Epithelial cell of prostate (primary cell): ENCODE data around the gene ALG6.
A peak's percentile ranks its signal among the peaks of the same experiment; 100 is the strongest.
"Not testable (repeated sequence)": the region's sequence is repeated elsewhere in the genome, so short reads cannot be mapped to it uniquely, and the experiment has no call there.

Experiments
- DNase-seq: peaks from one replicate; pipeline ENCODE4 v3.0.0-alpha.2; 2011; ENCODE audit warnings: low read depth, low spot score
- H3K27ac ChIP-seq: fragments of 450-650 bp; 2 replicates; pipeline ENCODE4 v1.5.1; 2017; ENCODE audit warnings: mild to moderate bottlenecking

Gene ALG6

GRCh38 chr1:63407002-63407401 lies 39.6 kb downstream of the ALG6 start:
- no peak for DNase-seq

GRCh38 chr1:63408331-63408730 lies 40.9 kb downstream of the ALG6 start:
- no peak overlapping the region for H3K27ac ChIP-seq
- no peak for DNase-seq

More at GRCh38 chr1:63407002-63407401, 39.6 kb downstream of the ALG6 start:
- H3K27ac ChIP-seq: no peak overlapping the region

DNA sequence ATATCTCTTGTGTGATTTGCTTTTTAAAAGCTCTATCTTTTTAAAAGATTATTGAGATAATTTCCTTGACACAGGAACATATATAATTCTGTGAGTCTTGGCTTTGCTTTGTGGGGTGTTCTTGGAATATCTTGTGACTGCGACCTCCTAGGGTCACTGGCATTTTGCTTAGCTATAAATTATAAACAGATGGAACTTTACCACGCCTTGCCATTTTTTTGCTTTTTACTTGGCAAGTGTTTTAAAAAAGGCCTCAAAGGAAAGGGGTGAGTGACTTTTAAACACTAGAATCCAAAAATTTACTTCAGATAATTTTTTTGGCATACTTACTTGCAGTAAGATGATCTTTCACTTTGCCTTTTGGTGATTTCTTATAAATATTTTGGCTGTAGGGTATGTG lies 43.6 kb downstream of the ALG6 start:
- no peak for DNase-seq
- no peak overlapping the region for H3K27ac ChIP-seq

DNA sequence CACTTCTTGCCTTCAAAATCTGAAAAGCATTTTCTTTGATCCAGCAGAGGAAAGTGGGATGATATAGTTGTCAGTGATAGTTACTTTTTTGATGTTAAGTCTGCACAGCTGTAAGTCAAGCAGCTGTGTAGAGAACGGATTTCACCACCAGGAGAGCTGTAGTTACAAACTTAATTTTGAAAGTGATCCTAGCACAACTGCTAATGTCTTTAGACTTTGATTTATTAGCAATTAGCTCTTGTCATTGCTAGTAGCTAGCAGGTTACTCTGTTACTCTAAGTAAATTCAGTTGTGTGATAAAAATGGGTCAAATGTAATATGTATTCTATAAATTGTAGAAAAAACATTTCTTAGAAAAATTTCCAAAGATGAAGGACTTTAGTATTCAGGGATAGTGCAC lies 46.0 kb downstream of the ALG6 start:
- no peak for DNase-seq
- no peak overlapping the region for H3K27ac ChIP-seq

DNA sequence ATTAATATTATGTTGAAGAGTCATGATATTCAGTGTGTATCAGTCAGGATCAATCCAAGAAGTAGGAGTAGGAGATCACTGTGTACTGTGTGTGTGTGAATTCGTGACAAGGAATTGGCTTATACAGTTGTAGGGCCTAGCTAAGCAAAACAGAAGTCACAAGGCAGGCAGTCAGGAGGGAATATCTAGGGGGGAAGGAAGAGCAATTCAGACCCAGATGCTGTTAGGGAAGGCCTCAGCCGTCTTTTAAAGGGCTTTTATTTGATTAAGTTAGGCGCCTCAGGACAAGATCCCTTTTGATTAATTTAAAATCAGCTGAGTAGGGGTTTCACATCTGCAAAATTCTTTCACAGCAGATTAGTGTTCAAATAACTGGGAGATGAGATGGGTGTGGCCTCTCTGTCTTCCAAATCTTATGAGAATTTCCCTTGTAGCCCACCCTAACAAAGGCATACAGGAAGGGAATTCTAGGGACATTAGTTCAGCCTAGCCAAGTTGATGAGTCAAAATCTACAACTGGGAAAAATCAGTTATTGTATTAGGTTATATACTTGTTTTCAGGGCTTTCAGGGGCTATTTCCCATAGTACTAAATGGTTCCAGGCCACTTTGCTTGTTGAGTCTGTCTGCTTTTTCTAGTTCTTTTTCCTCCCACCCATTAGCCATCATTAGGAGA lies 47.4 kb downstream of the ALG6 start:
- DNase-seq: no peak
- H3K27ac ChIP-seq: no peak overlapping the region

GRCh38 chr1:63418101-63418500 lies 50.7 kb downstream of the ALG6 start:
- no peak overlapping the region for H3K27ac ChIP-seq
- DNase-seq: no peak

DNA sequence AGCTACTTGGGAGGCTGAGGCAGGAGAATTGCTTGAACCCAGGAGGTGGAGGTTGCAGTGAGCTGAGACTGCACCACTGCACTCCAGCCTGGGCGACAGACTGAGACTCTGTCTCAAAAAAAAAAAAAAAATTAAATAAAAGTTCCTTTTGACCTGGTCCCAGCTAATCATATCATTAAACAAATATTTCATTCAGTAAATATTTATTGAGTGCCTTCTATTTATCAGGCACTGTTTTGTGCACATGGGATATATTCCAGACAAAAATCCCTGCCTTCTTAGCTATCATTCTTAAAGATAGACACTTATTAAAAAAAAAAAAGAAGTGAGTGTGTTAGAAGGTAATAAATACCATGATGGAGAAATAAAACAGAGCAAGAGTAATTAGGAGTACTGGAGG lies 53.3 kb downstream of the ALG6 start:
- H3K27ac ChIP-seq, DNase-seq: not testable (repeated sequence)

GRCh38 chr1:63423649-63424048 lies 56.2 kb downstream of the ALG6 start:
- no peak for DNase-seq

DNA sequence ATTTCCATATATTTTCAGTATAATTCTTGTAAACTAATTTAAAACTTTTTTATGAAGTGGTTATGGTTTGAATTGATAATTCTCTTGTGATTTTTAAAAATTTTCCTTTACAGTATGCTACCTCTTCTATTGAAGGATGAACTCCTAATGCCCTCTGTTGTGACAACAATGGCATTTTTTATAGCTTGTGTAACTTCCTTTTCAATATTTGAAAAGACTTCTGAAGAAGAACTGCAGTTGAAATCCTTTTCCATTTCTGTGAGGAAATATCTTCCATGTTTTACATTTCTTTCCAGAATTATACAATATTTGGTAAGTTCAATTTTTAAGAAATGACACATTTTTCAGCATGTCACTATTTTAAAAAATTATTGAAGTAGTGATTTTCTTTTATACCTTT lies 61.4 kb downstream of the ALG6 start:
- no peak for DNase-seq

More at GRCh38 chr1:63423649-63424048, 56.2 kb downstream of the ALG6 start:
- no peak overlapping the region for H3K27ac ChIP-seq

GRCh38 chr1:63429281-63429680 lies 61.9 kb downstream of the ALG6 start:
- H3K27ac ChIP-seq: no peak overlapping the region
- DNase-seq: no peak

More for the DNA sequence above, 61.4 kb downstream of the ALG6 start:
- H3K27ac ChIP-seq: no peak overlapping the region

DNA sequence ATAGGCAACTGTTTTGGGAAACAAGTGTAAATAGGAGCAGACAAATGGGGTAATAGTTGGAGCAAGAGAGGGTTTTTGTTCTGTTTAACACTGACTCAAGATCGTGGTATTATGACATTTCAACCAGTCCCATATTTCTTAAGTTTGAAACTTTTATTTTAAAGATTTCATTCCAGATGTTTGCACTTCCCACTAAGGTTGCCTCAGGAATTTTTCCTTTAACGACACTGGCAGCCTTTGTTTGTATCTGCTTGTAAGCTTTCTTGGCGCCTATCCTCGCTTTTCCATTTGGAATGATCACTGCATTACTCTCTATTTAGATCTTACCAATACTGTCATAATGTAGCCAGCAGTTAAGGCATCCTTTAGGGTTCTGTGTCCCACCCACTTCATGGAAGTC lies 67.7 kb downstream of the ALG6 start:
- DNase-seq: no peak

GRCh38 chr1:63442141-63442475 lies 74.7 kb downstream of the ALG6 start:
- no peak overlapping the region for H3K27ac ChIP-seq
- no peak for DNase-seq

More for the DNA sequence above, 67.7 kb downstream of the ALG6 start:
- H3K27ac ChIP-seq: no peak overlapping the region

GRCh38 chr1:63448731-63449246 lies 81.4 kb downstream of the ALG6 start:
- no peak for DNase-seq
- no peak overlapping the region for H3K27ac ChIP-seq

- H3K27ac ChIP-seq: no peak overlapping the region
- DNase-seq: no peak
Observed at GRCh38 chr1:63450416-63450815, 83.0 kb downstream of the ALG6 start.

GRCh38 chr1:63453232-63453631 lies 85.8 kb downstream of the ALG6 start:
- H3K27ac ChIP-seq: no peak overlapping the region
- no peak for DNase-seq

DNA sequence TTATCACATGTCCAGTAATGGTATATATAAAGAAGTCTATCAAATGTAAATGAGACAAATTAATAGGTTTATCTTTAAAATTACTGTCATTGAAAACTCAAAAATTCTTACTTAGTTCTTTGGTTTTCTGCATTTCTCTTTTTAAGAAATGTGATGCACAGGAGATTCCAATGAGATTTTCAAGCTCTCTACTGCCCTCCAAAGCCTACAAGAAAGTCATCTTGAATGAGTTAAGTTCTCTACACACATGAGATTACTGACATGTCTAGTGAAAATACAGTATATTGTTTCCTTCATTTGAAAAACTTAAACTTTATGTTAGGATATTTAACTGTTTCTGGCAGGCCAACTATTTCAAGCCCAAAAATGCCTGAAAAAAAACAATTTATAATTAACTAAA lies 86.8 kb downstream of the ALG6 start:
- no peak for DNase-seq
- H3K27ac ChIP-seq: no peak overlapping the region

DNA sequence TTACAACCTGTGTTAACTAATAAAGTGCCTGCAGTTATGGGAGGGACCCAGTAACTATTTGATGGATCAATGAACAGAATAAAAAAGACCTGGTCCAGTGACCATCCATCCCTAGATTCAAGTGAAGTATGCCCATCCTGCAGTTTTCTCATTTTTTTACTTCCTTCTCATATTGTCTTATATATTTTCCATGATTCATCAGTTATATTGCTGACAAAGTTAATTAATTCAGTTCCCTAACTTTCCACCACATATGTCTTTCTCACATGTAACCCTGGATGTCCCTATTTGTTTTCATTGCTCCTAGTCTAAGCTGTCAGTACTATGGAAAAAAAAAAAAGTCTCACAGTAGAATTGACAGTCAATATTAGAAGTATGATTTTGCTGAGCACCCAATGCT lies 91.3 kb downstream of the ALG6 start:
- no peak for DNase-seq
- no peak overlapping the region for H3K27ac ChIP-seq

- DNase-seq: no peak
- no peak overlapping the region for H3K27ac ChIP-seq
Observed at GRCh38 chr1:63461661-63462230, 94.3 kb downstream of the ALG6 start.

DNA sequence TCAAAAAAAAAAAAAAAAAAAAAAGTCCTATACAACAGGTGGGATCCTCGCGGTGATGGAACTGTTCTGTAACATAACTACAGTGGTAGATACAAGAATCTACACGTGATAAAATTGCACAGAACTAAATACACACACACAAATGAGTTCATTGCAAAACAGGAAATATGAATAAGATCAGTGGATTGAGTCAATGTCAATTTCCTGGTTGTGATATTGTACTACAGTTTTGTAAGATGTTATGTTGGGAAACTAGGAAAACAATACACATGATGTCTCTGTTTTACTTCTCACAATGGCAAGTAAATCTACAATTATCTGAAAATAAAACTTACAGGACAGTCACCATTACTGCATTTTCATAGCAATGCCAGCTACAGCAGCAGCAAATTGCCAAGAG lies 95.8 kb downstream of the ALG6 start:
- DNase-seq: peak; percentile 60
- peak overlapping the region; percentile 45 for H3K27ac ChIP-seq

DNA sequence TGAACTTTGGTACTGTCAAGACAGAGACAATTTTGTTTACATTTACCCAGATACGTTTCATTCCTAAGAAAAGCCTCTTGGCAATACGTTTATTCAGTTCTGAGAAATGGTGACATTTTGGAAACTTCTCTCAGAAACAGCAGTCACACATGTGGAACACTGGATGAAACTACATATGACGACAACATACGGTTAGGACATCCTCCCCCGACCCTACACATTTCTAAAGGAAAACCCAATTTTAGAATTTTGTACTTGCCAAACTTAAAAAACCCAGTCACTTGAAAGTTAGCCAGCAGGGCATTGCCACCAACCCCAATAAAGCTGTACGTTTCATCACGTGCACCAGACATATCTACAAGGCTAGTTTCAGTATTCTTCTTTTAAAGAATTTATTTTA lies 98.8 kb downstream of the ALG6 start:
- no peak for DNase-seq
- H3K27ac ChIP-seq: no peak overlapping the region

DNA sequence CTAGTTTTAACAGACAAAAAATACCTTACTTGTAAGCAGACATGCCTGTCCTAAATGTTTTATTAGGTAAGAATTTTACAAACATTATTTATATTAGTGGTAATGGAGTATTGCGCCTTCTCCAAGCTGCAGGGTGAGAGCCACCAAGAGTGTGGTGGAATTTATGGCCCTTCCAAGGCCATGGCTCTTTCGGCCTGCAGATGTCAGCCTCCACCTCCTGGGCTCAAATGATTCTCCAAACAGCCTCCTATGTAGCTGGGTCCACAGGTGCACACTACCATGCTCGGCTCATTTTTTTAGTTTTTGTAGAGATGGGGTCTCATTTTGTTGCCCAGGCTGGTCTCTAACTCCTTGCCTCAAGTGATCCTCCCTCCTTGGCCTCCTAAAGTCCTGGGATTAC lies 99.3 kb downstream of the ALG6 start:
- no peak for DNase-seq
- no peak overlapping the region for H3K27ac ChIP-seq

DNA sequence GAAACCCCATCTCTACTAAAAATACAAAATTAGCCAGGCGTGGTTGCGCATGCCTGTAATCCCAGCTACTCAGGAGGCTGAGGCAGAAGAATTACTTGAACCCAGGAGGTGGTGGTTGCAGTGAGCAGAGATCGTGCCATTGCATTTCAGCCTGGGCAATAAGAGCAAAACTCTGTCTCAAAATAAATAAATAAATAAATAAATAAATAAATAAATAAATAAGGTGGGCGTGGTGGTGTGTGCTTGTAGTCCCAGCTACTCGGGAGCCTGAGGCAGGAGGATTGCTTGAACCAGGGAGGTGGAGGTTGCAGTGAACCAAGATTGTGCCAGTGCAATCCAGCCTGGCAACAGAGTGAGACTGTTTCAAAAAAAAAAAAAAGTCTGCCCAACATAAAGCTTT lies 101.3 kb downstream of the ALG6 start:
- not testable (repeated sequence) for H3K27ac ChIP-seq, DNase-seq
